ENCODE data around the gene LCA5.

- TF ChIP-seq CTCF (IDR thresholded peaks at IDR 0.05) (no peak), POLR2A (IDR thresholded peaks at IDR 0.05) (no peak), POLR2AphosphoS5 (IDR thresholded peaks at IDR 0.05) (no peak), EP300 (IDR thresholded peaks at IDR 0.05; ENCODE audit: low read depth) (no peak)
These were observed 6.7 kb upstream of the LCA5 start for GRCh38 chr6:79543886-79544285.
